ENCODE data around the gene PRDM2. TPM values are rescaled to one million over a fixed set of nuclear protein-coding genes. Genes with fewer than 3 reads are reported as not detected.

Gene PRDM2, protein sequence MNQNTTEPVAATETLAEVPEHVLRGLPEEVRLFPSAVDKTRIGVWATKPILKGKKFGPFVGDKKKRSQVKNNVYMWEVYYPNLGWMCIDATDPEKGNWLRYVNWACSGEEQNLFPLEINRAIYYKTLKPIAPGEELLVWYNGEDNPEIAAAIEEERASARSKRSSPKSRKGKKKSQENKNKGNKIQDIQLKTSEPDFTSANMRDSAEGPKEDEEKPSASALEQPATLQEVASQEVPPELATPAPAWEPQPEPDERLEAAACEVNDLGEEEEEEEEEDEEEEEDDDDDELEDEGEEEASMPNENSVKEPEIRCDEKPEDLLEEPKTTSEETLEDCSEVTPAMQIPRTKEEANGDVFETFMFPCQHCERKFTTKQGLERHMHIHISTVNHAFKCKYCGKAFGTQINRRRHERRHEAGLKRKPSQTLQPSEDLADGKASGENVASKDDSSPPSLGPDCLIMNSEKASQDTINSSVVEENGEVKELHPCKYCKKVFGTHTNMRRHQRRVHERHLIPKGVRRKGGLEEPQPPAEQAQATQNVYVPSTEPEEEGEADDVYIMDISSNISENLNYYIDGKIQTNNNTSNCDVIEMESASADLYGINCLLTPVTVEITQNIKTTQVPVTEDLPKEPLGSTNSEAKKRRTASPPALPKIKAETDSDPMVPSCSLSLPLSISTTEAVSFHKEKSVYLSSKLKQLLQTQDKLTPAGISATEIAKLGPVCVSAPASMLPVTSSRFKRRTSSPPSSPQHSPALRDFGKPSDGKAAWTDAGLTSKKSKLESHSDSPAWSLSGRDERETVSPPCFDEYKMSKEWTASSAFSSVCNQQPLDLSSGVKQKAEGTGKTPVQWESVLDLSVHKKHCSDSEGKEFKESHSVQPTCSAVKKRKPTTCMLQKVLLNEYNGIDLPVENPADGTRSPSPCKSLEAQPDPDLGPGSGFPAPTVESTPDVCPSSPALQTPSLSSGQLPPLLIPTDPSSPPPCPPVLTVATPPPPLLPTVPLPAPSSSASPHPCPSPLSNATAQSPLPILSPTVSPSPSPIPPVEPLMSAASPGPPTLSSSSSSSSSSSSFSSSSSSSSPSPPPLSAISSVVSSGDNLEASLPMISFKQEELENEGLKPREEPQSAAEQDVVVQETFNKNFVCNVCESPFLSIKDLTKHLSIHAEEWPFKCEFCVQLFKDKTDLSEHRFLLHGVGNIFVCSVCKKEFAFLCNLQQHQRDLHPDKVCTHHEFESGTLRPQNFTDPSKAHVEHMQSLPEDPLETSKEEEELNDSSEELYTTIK (N-terminal part only)
- 10 to 100 TPM; 56.3 to 58.4 TPM for total RNA-seq

- CTCF ChIA-PET, result interaction anchor here (2.4 kb wide), 1 partner anchor 26 kb away, joined by 9 read pairs; no protein-coding TSS in a partner anchor
- peaks cover 8% of the 10 kb centered on the region for H3K36me3 Mint-ChIP-seq (ENCODE audit: low read depth)
- H3K9me3 Mint-ChIP-seq, result peaks cover 2% of the 10 kb centered on the region
- peak within 1 kb of the TSS; percentile 94 for H3K4me3 Mint-ChIP-seq
- H3K27ac Mint-ChIP-seq, result peak within 1 kb of the TSS; percentile 95
- POLR2A ChIA-PET, result interaction anchor here (1.0 to 3.2 kb wide), 4 partner anchors 31 to 49 kb away, joined by 5 to 59 read pairs (median 16); no protein-coding TSS in a partner anchor
- peaks cover 44% of the 10 kb centered on the region for H3K4me1 Mint-ChIP-seq
- DNase-seq, result peak; percentile 64
- peaks cover 2% of the 10 kb centered on the region for H3K27me3 Mint-ChIP-seq
Observed at GRCh38 chr1:13699936-13700520, at the start of gene PRDM2. TSS of gene PRDM2 (plus strand) at chr1:13700188. CDS start at chr1:13715606, 15,418 bp downstream.

GRCh38 chr1:13651279-13651678 lies 48.7 kb upstream of the PRDM2 start:
- Mint-ChIP-seq H3K9me3 (no peaks in the 10 kb centered on the region), H3K4me1 (no peaks in the 10 kb centered on the region), H3K27me3 (peaks cover 15% of the 10 kb centered on the region), H3K27ac (no peak overlapping the region), H3K4me3 (no peak overlapping the region), H3K36me3 (ENCODE audit: low read depth) (no peaks in the 10 kb centered on the region)
- no peak for DNase-seq
- ChIA-PET CTCF (no interaction called here), POLR2A (no interaction called here)

DNA sequence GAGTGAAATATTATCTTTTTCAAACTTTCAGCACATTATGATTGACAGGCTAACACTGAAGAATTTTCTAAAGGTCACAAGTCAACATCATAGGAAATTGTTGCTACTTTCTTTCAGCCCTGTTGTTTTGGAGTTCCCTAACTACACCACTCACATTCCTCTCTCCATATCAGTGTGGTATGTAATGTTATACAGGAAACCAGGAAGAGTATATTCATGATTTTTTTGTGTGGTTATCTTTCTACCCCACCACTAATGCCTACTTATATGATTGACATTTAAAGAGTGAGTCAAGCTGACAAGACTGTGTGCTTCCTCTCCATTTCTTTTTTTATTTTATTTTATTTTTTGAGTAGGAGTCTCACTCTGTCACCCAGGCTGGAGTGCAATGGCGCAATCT lies 47.8 kb upstream of the PRDM2 start:
- no peak overlapping the region for H3K27ac Mint-ChIP-seq
- H3K4me1 Mint-ChIP-seq, result no peaks in the 10 kb centered on the region
- H3K4me3 Mint-ChIP-seq, result no peak overlapping the region
- no peaks in the 10 kb centered on the region for H3K9me3 Mint-ChIP-seq
- CTCF ChIA-PET, result no interaction called here
- H3K36me3 Mint-ChIP-seq (ENCODE audit: low read depth), result no peaks in the 10 kb centered on the region
- POLR2A ChIA-PET, result no interaction called here
- H3K27me3 Mint-ChIP-seq, result peaks cover 15% of the 10 kb centered on the region
- DNase-seq, result no peak

- Mint-ChIP-seq H3K27me3 (peaks cover 2% of the 10 kb centered on the region), H3K4me3 (no peak overlapping the region), H3K27ac (no peak overlapping the region), H3K4me1 (peaks cover 2% of the 10 kb centered on the region), H3K36me3 (ENCODE audit: low read depth) (no peaks in the 10 kb centered on the region), H3K9me3 (peaks cover 3% of the 10 kb centered on the region)
- ChIA-PET POLR2A (no interaction called here), CTCF (no interaction called here)
- DNase-seq, result no peak
Observed at GRCh38 chr1:13661539-13661938, 38.4 kb upstream of the PRDM2 start.

GRCh38 chr1:13662493-13662892 lies 37.5 kb upstream of the PRDM2 start:
- Mint-ChIP-seq H3K4me1 (peaks cover 2% of the 10 kb centered on the region), H3K36me3 (ENCODE audit: low read depth) (no peaks in the 10 kb centered on the region), H3K27ac (no peak overlapping the region), H3K9me3 (peaks cover 3% of the 10 kb centered on the region), H3K4me3 (no peak overlapping the region), H3K27me3 (peaks cover 2% of the 10 kb centered on the region)
- no peak for DNase-seq
- POLR2A ChIA-PET, result no interaction called here
- CTCF ChIA-PET, result no interaction called here

GRCh38 chr1:13663969-13664368 lies 36.0 kb upstream of the PRDM2 start:
- POLR2A ChIA-PET, result interaction anchor here (1.0 kb wide), 1 partner anchor 163 kb away, joined by 3 read pairs; no protein-coding TSS in a partner anchor
- Mint-ChIP-seq H3K4me3 (no peak overlapping the region), H3K27ac (no peak overlapping the region), H3K4me1 (peaks cover 2% of the 10 kb centered on the region), H3K27me3 (peaks cover 2% of the 10 kb centered on the region), H3K36me3 (ENCODE audit: low read depth) (no peaks in the 10 kb centered on the region), H3K9me3 (peaks cover 3% of the 10 kb centered on the region)
- DNase-seq, result no peak
- CTCF ChIA-PET, result interaction anchor here (1.5 kb wide), 1 partner anchor 150 kb away, joined by 5 read pairs; no protein-coding TSS in a partner anchor

DNA sequence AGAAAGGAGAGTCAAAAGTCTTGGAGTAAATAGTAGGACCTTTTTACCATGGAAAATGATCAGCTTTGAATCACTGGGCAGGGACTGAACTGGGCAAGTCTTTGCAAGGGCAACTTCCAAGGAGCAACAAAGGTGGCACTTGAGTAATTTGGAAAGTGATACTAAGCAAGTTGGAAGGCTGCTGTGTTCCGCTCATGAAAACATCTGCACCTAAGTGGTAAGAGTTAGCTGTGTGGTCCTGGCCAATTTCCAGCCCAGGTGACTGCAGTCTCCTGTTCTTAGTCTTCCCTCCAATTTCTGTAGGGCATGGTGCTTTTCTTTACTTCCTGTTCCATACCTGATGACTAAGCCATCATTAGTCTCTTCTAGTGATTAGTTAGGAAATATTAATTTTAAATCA lies 35.5 kb upstream of the PRDM2 start:
- no peaks in the 10 kb centered on the region for H3K36me3 Mint-ChIP-seq (ENCODE audit: low read depth)
- POLR2A ChIA-PET, result no interaction called here
- CTCF ChIA-PET, result interaction anchor here (1.5 to 3.7 kb wide), 2 partner anchors 61 to 150 kb away, joined by 5 to 20 read pairs; no protein-coding TSS in a partner anchor

GRCh38 chr1:13666317-13666716 lies 33.7 kb upstream of the PRDM2 start:
- POLR2A ChIA-PET, result no interaction called here
- DNase-seq, result no peak
- H3K9me3 Mint-ChIP-seq, result no peaks in the 10 kb centered on the region
- H3K4me3 Mint-ChIP-seq, result no peak overlapping the region
- H3K27me3 Mint-ChIP-seq, result peaks cover 2% of the 10 kb centered on the region
- CTCF ChIA-PET, result interaction anchor here (1.0 to 3.7 kb wide), 6 partner anchors 19 to 293 kb away, joined by 3 to 20 read pairs (median 5); no protein-coding TSS in a partner anchor
- peaks cover 2% of the 10 kb centered on the region for H3K4me1 Mint-ChIP-seq
- no peaks in the 10 kb centered on the region for H3K36me3 Mint-ChIP-seq (ENCODE audit: low read depth)
- H3K27ac Mint-ChIP-seq, result no peak overlapping the region

More for the DNA sequence above, 35.5 kb upstream of the PRDM2 start:
- Mint-ChIP-seq H3K27me3 (peaks cover 2% of the 10 kb centered on the region), H3K27ac (no peak overlapping the region), H3K4me1 (peaks cover 2% of the 10 kb centered on the region), H3K4me3 (no peak overlapping the region), H3K9me3 (peaks cover under 1% of the 10 kb centered on the region)
- DNase-seq, result no peak

- Mint-ChIP-seq H3K4me1 (peaks cover 2% of the 10 kb centered on the region), H3K36me3 (ENCODE audit: low read depth) (no peaks in the 10 kb centered on the region), H3K27me3 (no peaks in the 10 kb centered on the region), H3K27ac (no peak overlapping the region), H3K4me3 (no peak overlapping the region), H3K9me3 (no peaks in the 10 kb centered on the region)
- DNase-seq, result no peak
- POLR2A ChIA-PET, result no interaction called here
- CTCF ChIA-PET, result interaction anchor here (0.8 to 3.7 kb wide), 2 partner anchors 58 to 131 kb away, joined by 3 to 20 read pairs; no protein-coding TSS in a partner anchor
Observed at GRCh38 chr1:13667691-13668090, 32.3 kb upstream of the PRDM2 start.

GRCh38 chr1:13674377-13674776 lies 25.6 kb upstream of the PRDM2 start:
- Mint-ChIP-seq H3K36me3 (ENCODE audit: low read depth) (no peaks in the 10 kb centered on the region), H3K4me3 (no peak overlapping the region), H3K27ac (no peak overlapping the region), H3K9me3 (peaks cover 3% of the 10 kb centered on the region), H3K27me3 (peaks cover 36% of the 10 kb centered on the region), H3K4me1 (no peaks in the 10 kb centered on the region)
- ChIA-PET POLR2A (no interaction called here), CTCF (no interaction called here)
- DNase-seq, result no peak

DNA sequence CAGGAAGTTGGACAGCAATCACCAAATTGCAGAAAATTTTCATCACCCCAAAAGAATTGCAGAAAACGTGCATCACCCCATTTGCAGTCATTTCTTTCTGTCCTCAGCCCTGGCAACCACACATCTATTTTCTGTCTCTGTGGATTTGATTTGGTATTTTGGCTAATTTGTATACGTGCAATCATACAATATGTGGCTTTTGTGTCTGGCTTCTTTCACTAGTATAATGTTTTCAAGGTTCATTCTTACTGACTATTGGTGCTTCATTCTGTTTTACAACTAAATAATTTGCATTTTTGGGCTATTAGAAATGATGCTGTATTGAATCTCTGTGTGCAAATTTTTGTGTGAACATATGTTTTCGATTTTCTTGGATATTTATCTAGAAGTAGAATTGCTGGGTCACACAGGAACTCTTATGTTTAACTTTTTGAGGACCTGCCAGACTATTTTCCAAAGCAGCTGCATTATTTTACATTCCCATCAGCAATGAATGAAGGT lies 24.8 kb upstream of the PRDM2 start:
- CTCF ChIA-PET, result no interaction called here
- DNase-seq, result no peak
- POLR2A ChIA-PET, result no interaction called here
- Mint-ChIP-seq H3K9me3 (peaks cover 3% of the 10 kb centered on the region), H3K36me3 (ENCODE audit: low read depth) (no peaks in the 10 kb centered on the region), H3K4me1 (no peaks in the 10 kb centered on the region), H3K27ac (no peak overlapping the region), H3K4me3 (no peak overlapping the region), H3K27me3 (peaks cover 40% of the 10 kb centered on the region)

GRCh38 chr1:13677896-13678295 lies 22.1 kb upstream of the PRDM2 start:
- no peak for DNase-seq
- CTCF ChIA-PET, result no interaction called here
- POLR2A ChIA-PET, result no interaction called here
- no peaks in the 10 kb centered on the region for H3K36me3 Mint-ChIP-seq (ENCODE audit: low read depth)
- H3K4me3 Mint-ChIP-seq, result no peak overlapping the region
- peaks cover 49% of the 10 kb centered on the region for H3K27me3 Mint-ChIP-seq
- H3K4me1 Mint-ChIP-seq, result no peaks in the 10 kb centered on the region
- peaks cover 3% of the 10 kb centered on the region for H3K9me3 Mint-ChIP-seq
- no peak overlapping the region for H3K27ac Mint-ChIP-seq

Measured in activated CD4-positive, alpha-beta memory T cell treated with anti-CD3 and anti-CD28 coated beads, Interleukin-2, amount 10 ng/mL, durations not matched to agents 7 days and 5 days (primary cell).